Measurements from ENCODE around the gene PEX1. TPM values are rescaled to one million over a fixed set of nuclear protein-coding genes. Genes with fewer than 3 reads are reported as not detected.

The PEX1 gene
- total and polyA plus RNA-seq, 9 of the 15 experiments (the other 6 are each of a cell fraction or from before 2014, with no cell fraction given): 9.4 to 32.2 (median 19.9) TPM

- no peak overlapping the region for H3K4me3 ChIP-seq
- H3K9ac ChIP-seq (ENCODE audit: insufficient read depth in 1 of 2, low read depth in 2 of 2, low read length in 2 of 2): no peak overlapping the region
- no peaks in the 10 kb centered on the region for H3K4me1 ChIP-seq (replicated peaks in 1 of 2; ENCODE audit: control insufficient read depth in 2 of 2, insufficient read depth in 2 of 2, low read length in 2 of 2)
- no peaks in the 10 kb centered on the region for H3K9me3 ChIP-seq (replicated peaks; ENCODE audit: control insufficient read depth, insufficient read depth, low read depth, low read length)
- peaks cover 11% of the 10 kb centered on the region for H3K79me2 ChIP-seq (ENCODE audit: control insufficient read depth, insufficient read depth, low read length)
- CTCF ChIA-PET (ENCODE audit: low intra/inter-chr PET ratio): no interaction called here
- H3K36me3 ChIP-seq (ENCODE audit: control insufficient read depth, insufficient read depth, low read length): peaks cover 91% of the 10 kb centered on the region
- no peak overlapping the region for H3K27ac ChIP-seq (ENCODE audit: extremely low read depth, low read depth, low read length)
- no peak overlapping the region for H2AFZ ChIP-seq (ENCODE audit: low read depth, low read length)
- H3K27me3 ChIP-seq (ENCODE audit: control insufficient read depth in 2 of 2, insufficient read depth in 2 of 2, low read length in 2 of 2): no peaks in the 10 kb centered on the region
- H4K20me1 ChIP-seq (replicated peaks; ENCODE audit: control insufficient read depth, insufficient read depth, low read length): no peaks in the 10 kb centered on the region
- FAIRE-seq (no peak), ATAC-seq (no peak), DNase-seq (ENCODE audit: extremely low read depth in 1 of 4, low spot score in 3 of 4) (no peak)
- POLR2A ChIA-PET: interaction anchor here (0.7 to 1.8 kb wide), 4 partner anchors 11 to 20 kb away, joined by 3 to 6 read pairs (median 3); partner anchors contain the start of gene FAM133B
- no TSS peak for BruUV-seq (replicated peaks)
- WGBS (ENCODE audit: insufficient coverage, low coverage, missing lambda C conversion rate): 66% methylated on average over 3 of the region's 3 CpGs
- in situ Hi-C loops (cut with MboI) (no loop called here), intact Hi-C loops (cut with micrococcal nuclease) (no loop called here)
- no peak overlapping the region for H3K4me2 ChIP-seq (ENCODE audit: insufficient read depth, low read length)
- H3K9me1 ChIP-seq (ENCODE audit: control insufficient read depth, insufficient read depth, low read length): no peaks in the 10 kb centered on the region
- TF ChIP-seq BRD9 (IDR thresholded peaks at IDR 0.05; ENCODE audit: low read depth, partially characterized antibody): no peak
- TF ChIP-seq MAZ (CRISPR knock-in tag; conservative IDR thresholded peaks at IDR 0.05 in 1 of 2, IDR thresholded peaks at IDR 0.05 in 1 of 2): no peak
Measured at GRCh38 chr7:92576296-92576695, 48.0 kb upstream of the PEX1 start.

GRCh38 chr7:92569137-92569536 is 40.8 kb upstream of the PEX1 start:
- no peak overlapping the region for H2AFZ ChIP-seq (ENCODE audit: low read depth, low read length)
- ChIA-PET POLR2A (interaction anchor here (0.6 to 1.1 kb wide), 2 partner anchors 14 to 317 kb away, joined by 3 to 5 read pairs; no protein-coding TSS in a partner anchor), CTCF (ENCODE audit: low intra/inter-chr PET ratio) (no interaction called here)
- H3K27ac ChIP-seq (ENCODE audit: extremely low read depth, low read depth, low read length): no peak overlapping the region
- no TSS peak for BruUV-seq (replicated peaks)
- no peak overlapping the region for H3K4me3 ChIP-seq
- DNase-seq (ENCODE audit: extremely low read depth in 1 of 4, low spot score in 3 of 4): no peak
- no peak for ATAC-seq
- H3K9ac ChIP-seq (ENCODE audit: insufficient read depth in 1 of 2, low read depth in 2 of 2, low read length in 2 of 2): no peak overlapping the region
- peak; percentile 72 for TF ChIP-seq ATF3 (IDR thresholded peaks at IDR 0.05)
- TF ChIP-seq ATF3 (CRISPR knock-in tag; conservative IDR thresholded peaks at IDR 0.05): no peak
- TF ChIP-seq CEBPG (CRISPR knock-in tag; IDR thresholded peaks at IDR 0.05): peak; percentile 25; the same call in 1 of the 2 replicates
- peak; percentile 74 to 85 for TF ChIP-seq CEBPG (tag; conservative IDR thresholded peaks at IDR 0.05 in 1 of 2, IDR thresholded peaks at IDR 0.05 in 1 of 2)
- TF ChIP-seq CEBPB (tag; IDR thresholded peaks at IDR 0.05): peak; percentile 87
- TF ChIP-seq YY1 (IDR thresholded peaks at IDR 0.05; ENCODE audit: borderline replicate concordance in 1 of 3, control insufficient read depth in 1 of 3, extremely low read depth in 1 of 3, insufficient read depth in 3 of 3, insufficient read length in 1 of 3, insufficient replicate concordance in 2 of 3, low read depth in 1 of 3, low read length in 2 of 3): no peak
- WGBS (ENCODE audit: insufficient coverage, low coverage, missing lambda C conversion rate): 86% methylated on average over 4 of the region's 4 CpGs
- in situ Hi-C loops (cut with MboI): no loop called here
- no peaks in the 10 kb centered on the region for H4K20me1 ChIP-seq (replicated peaks; ENCODE audit: control insufficient read depth, insufficient read depth, low read length)
- H3K79me2 ChIP-seq (ENCODE audit: control insufficient read depth, insufficient read depth, low read length): no peaks in the 10 kb centered on the region
- no peaks in the 10 kb centered on the region for H3K9me3 ChIP-seq (replicated peaks; ENCODE audit: control insufficient read depth, insufficient read depth, low read depth, low read length)
- peaks cover 80% of the 10 kb centered on the region for H3K36me3 ChIP-seq (ENCODE audit: control insufficient read depth, insufficient read depth, low read length)
- H3K9me1 ChIP-seq (ENCODE audit: control insufficient read depth, insufficient read depth, low read length): no peaks in the 10 kb centered on the region
- H3K4me1 ChIP-seq (replicated peaks in 1 of 2; ENCODE audit: control insufficient read depth in 2 of 2, insufficient read depth in 2 of 2, low read length in 2 of 2): no peaks in the 10 kb centered on the region
- FAIRE-seq: no peak
- H3K27me3 ChIP-seq (ENCODE audit: control insufficient read depth in 2 of 2, insufficient read depth in 2 of 2, low read length in 2 of 2): no peaks in the 10 kb centered on the region
- intact Hi-C loops (cut with micrococcal nuclease): loop anchor here (10.0 kb wide), 1 partner anchor 84 kb away; no protein-coding TSS in a partner anchor
- no peak overlapping the region for H3K4me2 ChIP-seq (ENCODE audit: insufficient read depth, low read length)

All from K562 (cell line).